SJCRH30 (cell line): Measurements from ENCODE around the gene DRD2. TPM values are rescaled to one million over a fixed set of nuclear protein-coding genes. Genes with fewer than 3 reads are reported as not detected.
A peak's percentile ranks its signal among the peaks of the same experiment; 100 is the strongest.

Source experiments
- DNase-seq, 2 experiments: peaks; one replicate each; pipeline ENCODE4 v3.0.0-alpha.2; 2015 to 2020
- H3K27ac ChIP-seq: fragments of 250-450 bp; sonication (Bioruptor Pico); 2 replicates; pipeline ENCODE4 v1.5.1; 2020; ENCODE audit warnings: mild to moderate bottlenecking, moderate library complexity
- H3K27me3 ChIP-seq: fragments of 250-450 bp; sonication (Bioruptor Pico); 2 replicates; pipeline ENCODE4 v1.5.1; 2020; ENCODE audit warnings: mild to moderate bottlenecking, moderate library complexity
- H3K36me3 ChIP-seq: fragments of 250-450 bp; sonication (Bioruptor Pico); 2 replicates; pipeline ENCODE4 v1.5.1; 2020; ENCODE audit warnings: mild to moderate bottlenecking, moderate library complexity
- H3K4me1 ChIP-seq: fragments of 250-450 bp; sonication (Bioruptor Pico); 2 replicates; pipeline ENCODE4 v1.5.1; 2020; ENCODE audit warnings: mild to moderate bottlenecking, moderate library complexity
- H3K4me3 ChIP-seq: fragments of 250-450 bp; sonication (Bioruptor Pico); 2 replicates; pipeline ENCODE4 v1.5.1; 2020; ENCODE audit warnings: mild to moderate bottlenecking, moderate library complexity
- H3K9me3 ChIP-seq: fragments of 250-450 bp; sonication (Bioruptor Pico); replicated peaks from 2 replicates; pipeline ENCODE4 v1.5.1; 2020; ENCODE audit warnings: mild to moderate bottlenecking, moderate library complexity
- total RNA-seq: library from RNA; depleted of rRNA; stranded (reverse); fragments of >200 nt; shearing (Covaris generic); gene quantifications from 2 replicates; pipeline ENCODE4 v1.2.3, GENCODE V29; 2014

Gene DRD2
- total RNA-seq, 1 experiment from 2014 or later: 1.4 TPM

- no peaks in the 10 kb centered on the region for H3K36me3 ChIP-seq
- no peak overlapping the region for H3K27ac ChIP-seq
- no peaks in the 10 kb centered on the region for H3K27me3 ChIP-seq
- no peak for DNase-seq
- no peak overlapping the region for H3K4me3 ChIP-seq
- no peaks in the 10 kb centered on the region for H3K9me3 ChIP-seq
- H3K4me1 ChIP-seq: peaks cover 8% of the 10 kb centered on the region
Observed at GRCh38 chr11:113392236-113392921, 82.8 kb downstream of the DRD2 start.

DNA sequence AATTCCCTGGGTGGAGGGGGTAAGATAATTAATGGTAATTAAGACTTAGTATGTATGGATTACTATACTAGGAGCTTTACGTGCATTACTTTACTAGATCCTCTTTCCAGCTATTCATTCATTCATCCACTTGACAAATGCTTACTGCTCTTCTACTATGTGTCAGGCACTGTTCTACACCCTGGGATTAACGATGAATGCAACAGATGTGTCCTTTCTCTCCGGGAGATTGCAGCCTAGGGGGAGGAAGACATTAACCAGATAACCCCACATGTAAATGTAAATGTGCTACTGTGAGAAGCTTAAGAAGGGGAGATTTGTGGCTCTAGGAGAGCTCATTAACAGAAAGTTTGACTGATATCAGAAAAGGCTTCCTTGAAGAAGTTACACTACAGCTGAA, 85.9 kb downstream of the DRD2 start:
- H3K9me3 ChIP-seq: no peaks in the 10 kb centered on the region
- peaks cover 20% of the 10 kb centered on the region for H3K4me1 ChIP-seq
- DNase-seq: peak in 1 of 2 experiments; percentile 36
- H3K4me3 ChIP-seq: no peak overlapping the region
- H3K36me3 ChIP-seq: no peaks in the 10 kb centered on the region
- no peak overlapping the region for H3K27ac ChIP-seq
- H3K27me3 ChIP-seq: no peaks in the 10 kb centered on the region

GRCh38 chr11:113387605-113388211, 87.5 kb downstream of the DRD2 start, which contains the start of gene ANKK1:
TSS of gene ANKK1 (plus strand) at chr11:113387779. CDS start at chr11:113387885, 106 bp downstream.
- Histone ChIP-seq H3K27me3 (no peaks in the 10 kb centered on the region), H3K36me3 (no peaks in the 10 kb centered on the region), H3K27ac (no peak within 1 kb of the TSS), H3K4me1 (peaks cover 26% of the 10 kb centered on the region), H3K9me3 (no peaks in the 10 kb centered on the region), H3K4me3 (no peak within 1 kb of the TSS)
- DNase-seq: no peak

DNA sequence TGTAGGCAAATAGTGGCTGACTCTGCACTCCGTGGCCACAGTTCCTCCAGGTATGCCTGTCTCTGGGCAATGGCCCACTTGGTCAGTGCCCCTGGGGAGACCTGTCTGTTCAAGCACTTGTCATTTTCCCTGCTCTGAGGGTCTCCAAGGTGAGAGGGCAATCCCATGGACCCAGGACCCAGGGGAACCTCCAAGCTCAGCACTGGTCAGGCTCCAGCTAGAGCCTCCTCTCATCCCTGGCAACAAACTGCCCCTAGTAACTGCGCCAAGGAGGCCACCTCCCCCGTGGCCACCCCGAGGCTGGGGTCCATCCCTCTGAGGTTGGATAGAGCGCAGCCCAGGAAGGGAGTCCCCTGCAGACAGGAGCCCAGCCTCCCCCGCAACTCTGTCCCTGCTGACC, 88.3 kb downstream of the DRD2 start:
- Histone ChIP-seq H3K9me3 (no peaks in the 10 kb centered on the region), H3K27me3 (no peaks in the 10 kb centered on the region), H3K4me1 (peaks cover 26% of the 10 kb centered on the region), H3K36me3 (no peaks in the 10 kb centered on the region), H3K4me3 (no peak overlapping the region), H3K27ac (no peak overlapping the region)
- DNase-seq: no peak

GRCh38 chr11:113385749-113386148, 89.4 kb downstream of the DRD2 start:
- Histone ChIP-seq H3K27ac (no peak overlapping the region), H3K36me3 (no peaks in the 10 kb centered on the region), H3K4me1 (peaks cover 26% of the 10 kb centered on the region), H3K4me3 (no peak overlapping the region), H3K27me3 (no peaks in the 10 kb centered on the region), H3K9me3 (no peaks in the 10 kb centered on the region)
- DNase-seq: no peak

GRCh38 chr11:113384551-113384950, 90.6 kb downstream of the DRD2 start:
- DNase-seq: peak; percentile 85 to 90
- no peak overlapping the region for H3K4me3 ChIP-seq
- peaks cover 24% of the 10 kb centered on the region for H3K4me1 ChIP-seq
- no peaks in the 10 kb centered on the region for H3K36me3 ChIP-seq
- peak overlapping the region; percentile 59 for H3K27ac ChIP-seq
- H3K9me3 ChIP-seq: no peaks in the 10 kb centered on the region
- no peaks in the 10 kb centered on the region for H3K27me3 ChIP-seq

GRCh38 chr11:113382121-113382520, 93.1 kb downstream of the DRD2 start:
- no peaks in the 10 kb centered on the region for H3K9me3 ChIP-seq
- H3K36me3 ChIP-seq: no peaks in the 10 kb centered on the region
- H3K4me1 ChIP-seq: peaks cover 17% of the 10 kb centered on the region
- no peak overlapping the region for H3K4me3 ChIP-seq
- DNase-seq: no peak
- no peaks in the 10 kb centered on the region for H3K27me3 ChIP-seq
- H3K27ac ChIP-seq: no peak overlapping the region

- Histone ChIP-seq H3K4me3 (no peak overlapping the region), H3K36me3 (no peaks in the 10 kb centered on the region), H3K27ac (no peak overlapping the region), H3K9me3 (no peaks in the 10 kb centered on the region), H3K27me3 (no peaks in the 10 kb centered on the region), H3K4me1 (peaks cover under 1% of the 10 kb centered on the region)
- no peak for DNase-seq
Observed at GRCh38 chr11:113378692-113379091, 96.5 kb downstream of the DRD2 start.

- H3K27ac ChIP-seq: no peak overlapping the region
- no peak for DNase-seq
- H3K4me3 ChIP-seq: no peak overlapping the region
Observed at GRCh38 chr11:113377681-113378412, 97.4 kb downstream of the DRD2 start.

DNA sequence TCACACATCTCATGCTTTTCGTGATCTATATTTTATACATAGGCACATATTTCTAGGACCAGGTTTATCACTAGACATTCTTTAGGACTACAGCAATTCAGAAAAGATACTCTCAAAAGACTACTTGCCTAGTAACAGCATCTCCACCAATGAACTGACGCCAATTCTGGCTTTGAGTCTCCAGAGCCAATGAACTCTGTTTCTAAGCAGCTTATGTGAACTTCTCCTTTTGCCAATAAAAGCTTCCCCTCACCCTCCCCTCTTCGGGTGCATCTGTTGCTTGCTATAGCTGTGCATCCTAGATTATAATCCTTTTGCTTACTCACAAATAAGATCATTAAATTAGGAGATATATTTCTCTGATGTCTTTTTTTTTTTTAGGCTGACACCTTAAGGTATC, 99.0 kb downstream of the DRD2 start:
- Histone ChIP-seq H3K27ac (no peak overlapping the region), H3K4me1 (no peaks in the 10 kb centered on the region), H3K27me3 (no peaks in the 10 kb centered on the region), H3K36me3 (no peaks in the 10 kb centered on the region), H3K9me3 (no peaks in the 10 kb centered on the region), H3K4me3 (no peak overlapping the region)
- DNase-seq: no peak

More at GRCh38 chr11:113377681-113378412, 97.4 kb downstream of the DRD2 start:
- no peaks in the 10 kb centered on the region for H3K27me3 ChIP-seq
- no peaks in the 10 kb centered on the region for H3K9me3 ChIP-seq
- no peaks in the 10 kb centered on the region for H3K36me3 ChIP-seq
- H3K4me1 ChIP-seq: no peaks in the 10 kb centered on the region

DNA sequence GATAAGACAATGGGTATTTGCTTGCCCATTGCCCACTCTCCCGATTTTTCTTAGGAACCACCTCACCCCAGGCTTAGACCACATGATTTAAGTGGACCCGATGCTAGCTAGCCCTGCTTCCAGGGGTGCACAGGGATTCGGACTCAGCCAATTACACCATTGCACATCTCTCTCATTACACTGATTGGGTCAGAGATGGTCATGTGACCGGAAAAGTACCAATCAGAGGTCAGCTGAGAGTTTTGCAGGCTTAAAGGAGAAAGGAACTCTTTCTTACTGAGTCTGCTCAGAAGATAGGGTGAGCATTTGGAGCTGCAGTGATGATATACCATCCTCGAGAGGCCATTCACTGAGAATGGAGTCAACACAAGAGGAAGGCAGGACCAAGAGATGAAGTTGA, 99.8 kb downstream of the DRD2 start:
- Histone ChIP-seq H3K9me3 (no peaks in the 10 kb centered on the region), H3K27ac (no peak overlapping the region), H3K4me1 (no peaks in the 10 kb centered on the region), H3K27me3 (no peaks in the 10 kb centered on the region), H3K4me3 (no peak overlapping the region), H3K36me3 (no peaks in the 10 kb centered on the region)
- DNase-seq: no peak

DNA sequence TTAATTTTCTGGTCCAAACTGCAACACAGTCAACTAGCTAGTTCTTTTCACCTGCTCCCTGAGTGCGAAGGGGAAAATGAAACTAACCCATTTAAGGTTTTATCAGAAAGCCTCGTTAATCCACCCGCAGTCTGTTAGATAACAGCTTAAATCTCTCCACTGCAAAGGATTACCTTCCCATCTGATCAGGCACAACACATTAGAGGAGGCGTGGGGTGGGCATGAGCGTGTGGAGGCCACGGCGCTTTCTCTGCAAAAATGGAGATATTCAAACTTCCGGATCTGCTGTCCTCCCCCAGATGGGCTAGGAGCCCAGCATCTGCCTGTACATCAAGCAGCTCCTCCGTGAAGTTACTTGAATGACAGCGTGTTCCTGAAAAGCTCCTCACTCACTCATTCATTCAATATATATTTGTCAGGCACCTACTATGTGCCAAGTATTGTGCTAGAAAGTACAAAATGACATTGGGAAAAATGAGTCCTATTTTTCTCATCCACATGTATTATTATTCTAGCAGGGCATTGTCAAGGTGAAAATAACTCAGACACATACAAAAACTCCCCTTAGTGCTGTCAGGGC, 101.1 kb downstream of the DRD2 start:
- H3K36me3 ChIP-seq: no peaks in the 10 kb centered on the region
- H3K27ac ChIP-seq: no peak overlapping the region
- no peaks in the 10 kb centered on the region for H3K9me3 ChIP-seq
- H3K4me1 ChIP-seq: no peaks in the 10 kb centered on the region
- DNase-seq: no peak
- no peak overlapping the region for H3K4me3 ChIP-seq
- H3K27me3 ChIP-seq: no peaks in the 10 kb centered on the region

DNA sequence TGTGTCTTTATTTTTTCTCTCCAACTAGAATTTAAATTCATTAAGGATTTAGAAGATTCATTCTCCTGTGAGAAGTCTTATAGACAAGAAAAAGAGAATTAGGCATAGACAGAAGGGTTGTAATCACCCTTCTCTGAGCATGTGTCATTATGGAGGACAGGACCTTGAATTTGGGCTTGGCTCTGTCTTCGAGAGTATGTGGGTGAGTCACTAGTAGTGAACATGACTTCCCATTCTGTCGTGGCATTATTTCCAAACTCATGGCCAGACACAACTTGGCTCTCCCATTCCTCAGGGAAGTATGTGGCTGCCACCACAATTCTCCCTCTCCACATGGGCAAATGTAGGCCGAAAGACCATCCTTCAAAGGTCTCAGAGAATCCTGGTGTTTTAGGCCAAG, 101.9 kb downstream of the DRD2 start:
- Histone ChIP-seq H3K9me3 (no peaks in the 10 kb centered on the region), H3K4me3 (no peak overlapping the region), H3K27me3 (no peaks in the 10 kb centered on the region), H3K4me1 (no peaks in the 10 kb centered on the region), H3K36me3 (no peaks in the 10 kb centered on the region), H3K27ac (no peak overlapping the region)
- no peak for DNase-seq

- H3K4me1 ChIP-seq: no peaks in the 10 kb centered on the region
- H3K36me3 ChIP-seq: no peaks in the 10 kb centered on the region
- H3K4me3 ChIP-seq: no peak overlapping the region
- H3K27me3 ChIP-seq: no peaks in the 10 kb centered on the region
- H3K9me3 ChIP-seq: no peaks in the 10 kb centered on the region
- H3K27ac ChIP-seq: no peak overlapping the region
- DNase-seq: no peak
Observed at GRCh38 chr11:113372309-113372708, 102.9 kb downstream of the DRD2 start.

GRCh38 chr11:113370634-113371033, 104.6 kb downstream of the DRD2 start:
- no peaks in the 10 kb centered on the region for H3K27me3 ChIP-seq
- no peak overlapping the region for H3K27ac ChIP-seq
- no peaks in the 10 kb centered on the region for H3K36me3 ChIP-seq
- no peak for DNase-seq
- H3K4me1 ChIP-seq: no peaks in the 10 kb centered on the region
- H3K4me3 ChIP-seq: no peak overlapping the region
- H3K9me3 ChIP-seq: no peaks in the 10 kb centered on the region
